ENCODE results near the gene IL17RD. TPM values are rescaled to one million over a fixed set of nuclear protein-coding genes. Genes with fewer than 3 reads are reported as not detected.

IL17RD gene
- total RNA-seq, 1 experiment from 2014 or later: 31.7 TPM

- no peak overlapping the region for H3K14ac ChIP-seq (ENCODE audit: insufficient read depth, low read length)
- H4K5ac ChIP-seq (ENCODE audit: insufficient read length, low read depth, low read length): no peak overlapping the region
- no peak overlapping the region for H3K4me2 ChIP-seq (ENCODE audit: insufficient read depth, insufficient read length, low read length)
- H3K27ac Mint-ChIP-seq: peak overlapping the region in 2 of 3 experiments; percentile 64 to 91; a peak in 5 of 7 replicates
- no peaks in the 10 kb centered on the region; the same call in 1 of the 2 replicates for H3K27me3 Mint-ChIP-seq (ENCODE audit: low read depth)
- no peaks in the 10 kb centered on the region for H3K23me2 ChIP-seq (ENCODE audit: insufficient read length, low read depth, low read length, poor library complexity, severe bottlenecking)
- H3K79me1 ChIP-seq (ENCODE audit: insufficient read depth, low read depth, low read length, poor library complexity, severe bottlenecking): no peaks in the 10 kb centered on the region
- H3K18ac ChIP-seq (ENCODE audit: insufficient read length, low read depth, low read length): no peak overlapping the region
- no peak overlapping the region for H3K23ac ChIP-seq (ENCODE audit: insufficient read length, low read depth, low read length)
- no peak overlapping the region for H2BK120ac ChIP-seq (ENCODE audit: low read depth, low read length, poor library complexity, severe bottlenecking)
- no peak overlapping the region for H2AK5ac ChIP-seq (ENCODE audit: insufficient read length, low read length)
- no peak overlapping the region for H4K91ac ChIP-seq (ENCODE audit: insufficient read length, low read depth, low read length)
- H2BK15ac ChIP-seq (ENCODE audit: low read depth, low read length): no peak overlapping the region
- no peaks in the 10 kb centered on the region for H3K79me2 ChIP-seq (ENCODE audit: insufficient read depth, low read length)
- H3K27me3 ChIP-seq (ENCODE audit: insufficient read depth, low read length): no peaks in the 10 kb centered on the region
- no peak overlapping the region for H3K4ac ChIP-seq (ENCODE audit: low read depth, low read length)
- peaks cover 26 to 33% of the 10 kb centered on the region in 2 experiments for H3K4me1 Mint-ChIP-seq
- TF ChIP-seq CTCF (conservative IDR thresholded peaks at IDR 0.05): no peak
- no peak overlapping the region for H3K56ac ChIP-seq (ENCODE audit: insufficient read length, low read depth, low read length)
- no peak overlapping the region for H2BK20ac ChIP-seq (ENCODE audit: low read depth, low read length, poor library complexity, severe bottlenecking)
- no peak overlapping the region for H3K4me3 Mint-ChIP-seq
- no peak overlapping the region for H3K27ac ChIP-seq (ENCODE audit: insufficient read length, low read depth, low read length)
- no peaks in the 10 kb centered on the region for H3K9me3 Mint-ChIP-seq
- DNase-seq: no peak
- H3K9me3 ChIP-seq (ENCODE audit: control insufficient read depth, low read depth, low read length): no peaks in the 10 kb centered on the region
- peaks cover 4% of the 10 kb centered on the region for H3K4me1 ChIP-seq (ENCODE audit: insufficient read depth, low read length)
- H3K36me3 Mint-ChIP-seq (ENCODE audit: insufficient read depth in 1 of 3, low read depth in 3 of 3): peaks cover 9 to 39% (median 34%) of the 10 kb centered on the region in 3 experiments; a peak in 6 of 7 replicates
- H3T11ph ChIP-seq (ENCODE audit: low read length): no peak overlapping the region
- no peak overlapping the region for H3K9ac ChIP-seq (ENCODE audit: extremely low read depth, insufficient read length, low read length)
- no peak overlapping the region for H4K8ac ChIP-seq (replicated peaks; ENCODE audit: insufficient read length, low read depth, low read length)
- no peak overlapping the region for H2BK12ac ChIP-seq (ENCODE audit: insufficient read length, low read depth, low read length)
- H2AFZ ChIP-seq (ENCODE audit: low read length): no peak overlapping the region
- H4K20me1 ChIP-seq (ENCODE audit: control insufficient read depth, insufficient read depth, insufficient read length): no peaks in the 10 kb centered on the region
- H2BK5ac ChIP-seq (ENCODE audit: insufficient read length, low read length): no peak overlapping the region
- WGBS (ENCODE audit: extremely low coverage, insufficient read length, low lambda C conversion rate): no CpG with 5 or more reads among the region's 9 CpGs
Measured at GRCh38 chr3:57105585-57105984, 59.6 kb downstream of the IL17RD start.
